ENCODE measurements around the gene SHB. TPM values are rescaled to one million over a fixed set of nuclear protein-coding genes. Genes with fewer than 3 reads are reported as not detected.

The SHB gene
- total RNA-seq, 1 donor from 2014 or later = 18.5 TPM

- Mint-ChIP-seq H3K9me3 (ENCODE audit: unreplicated experiment) (no peaks in the 10 kb centered on the region), H3K36me3 (ENCODE audit: low read depth, unreplicated experiment) (no peaks in the 10 kb centered on the region), H3K27me3 (ENCODE audit: unreplicated experiment) (peaks cover 3% of the 10 kb centered on the region), H3K27ac (ENCODE audit: unreplicated experiment) (no peak overlapping the region), H3K4me1 (ENCODE audit: unreplicated experiment) (no peaks in the 10 kb centered on the region), H3K4me3 (ENCODE audit: unreplicated experiment) (no peak overlapping the region)
- DNase-seq (ENCODE audit: low spot score) = no peak
- TF ChIP-seq CTCF (IDR thresholded peaks at IDR 0.05; ENCODE audit: unreplicated experiment) = no peak
Observed at GRCh38 chr9:38112049-38112448, 43.0 kb upstream of the SHB start.

- H3K27ac Mint-ChIP-seq (ENCODE audit: unreplicated experiment) = no peak overlapping the region
Observed at GRCh38 chr9:38110476-38110875, 41.4 kb upstream of the SHB start.

DNA sequence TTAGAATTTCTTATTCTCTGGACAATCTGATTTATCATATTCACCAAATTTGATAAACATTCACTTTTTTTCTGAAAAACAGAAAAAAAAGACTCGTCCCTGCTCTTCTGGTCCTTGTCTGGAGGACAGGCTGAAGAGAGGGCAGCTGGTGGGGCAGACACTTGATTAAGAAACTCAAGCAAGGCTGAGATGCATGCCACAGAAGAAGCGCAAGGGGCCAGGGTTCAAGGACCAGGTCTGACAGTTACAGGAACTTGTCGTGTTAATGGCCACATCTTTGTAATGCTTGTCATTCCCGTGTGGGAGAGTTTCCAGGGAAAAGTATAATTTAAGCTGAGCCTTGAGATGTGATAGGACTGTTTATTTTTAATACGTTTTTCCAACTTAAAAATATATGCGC lies 40.6 kb upstream of the SHB start:
- H3K27me3 Mint-ChIP-seq (ENCODE audit: unreplicated experiment) = peaks cover 3% of the 10 kb centered on the region
- H3K4me1 Mint-ChIP-seq (ENCODE audit: unreplicated experiment) = no peaks in the 10 kb centered on the region
- H3K36me3 Mint-ChIP-seq (ENCODE audit: low read depth, unreplicated experiment) = peaks cover 3% of the 10 kb centered on the region
- no peak overlapping the region for H3K27ac Mint-ChIP-seq (ENCODE audit: unreplicated experiment)
- no peaks in the 10 kb centered on the region for H3K9me3 Mint-ChIP-seq (ENCODE audit: unreplicated experiment)
- H3K4me3 Mint-ChIP-seq (ENCODE audit: unreplicated experiment) = no peak overlapping the region
- no peak for DNase-seq (ENCODE audit: low spot score)
- no peak for TF ChIP-seq CTCF (IDR thresholded peaks at IDR 0.05; ENCODE audit: unreplicated experiment)

More at GRCh38 chr9:38110476-38110875, 41.4 kb upstream of the SHB start:
- no peak for TF ChIP-seq CTCF (IDR thresholded peaks at IDR 0.05; ENCODE audit: unreplicated experiment)
- Mint-ChIP-seq H3K36me3 (ENCODE audit: low read depth, unreplicated experiment) (peaks cover 3% of the 10 kb centered on the region), H3K27me3 (ENCODE audit: unreplicated experiment) (peaks cover 3% of the 10 kb centered on the region), H3K4me1 (ENCODE audit: unreplicated experiment) (no peaks in the 10 kb centered on the region), H3K4me3 (ENCODE audit: unreplicated experiment) (no peak overlapping the region), H3K9me3 (ENCODE audit: unreplicated experiment) (no peaks in the 10 kb centered on the region)
- DNase-seq (ENCODE audit: low spot score) = no peak

DNA sequence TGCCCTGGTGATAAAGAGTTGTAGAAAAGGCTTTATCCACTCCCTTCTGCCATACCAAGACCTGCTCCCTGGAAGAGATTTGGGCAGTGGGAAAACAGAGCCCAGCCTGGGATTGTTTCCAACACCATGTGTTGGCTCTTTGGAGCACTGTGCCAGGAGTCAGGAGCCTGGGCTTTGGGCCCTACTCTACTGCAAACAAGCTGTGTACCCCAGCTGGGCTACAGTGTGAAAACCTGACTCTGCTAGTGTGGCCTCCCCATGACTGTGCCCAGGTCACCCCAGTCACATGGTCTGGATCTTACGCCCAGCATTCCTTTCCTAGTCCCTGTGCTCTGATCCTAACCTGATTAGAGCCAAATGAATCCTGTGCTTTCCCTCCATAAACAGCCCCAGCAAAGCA lies 39.3 kb upstream of the SHB start:
- no peak for DNase-seq (ENCODE audit: low spot score)
- peaks cover 3% of the 10 kb centered on the region for H3K27me3 Mint-ChIP-seq (ENCODE audit: unreplicated experiment)
- no peaks in the 10 kb centered on the region for H3K4me1 Mint-ChIP-seq (ENCODE audit: unreplicated experiment)
- no peaks in the 10 kb centered on the region for H3K9me3 Mint-ChIP-seq (ENCODE audit: unreplicated experiment)
- no peak for TF ChIP-seq CTCF (IDR thresholded peaks at IDR 0.05; ENCODE audit: unreplicated experiment)
- peaks cover 3% of the 10 kb centered on the region for H3K36me3 Mint-ChIP-seq (ENCODE audit: low read depth, unreplicated experiment)
- no peak overlapping the region for H3K4me3 Mint-ChIP-seq (ENCODE audit: unreplicated experiment)
- H3K27ac Mint-ChIP-seq (ENCODE audit: unreplicated experiment) = no peak overlapping the region

DNA sequence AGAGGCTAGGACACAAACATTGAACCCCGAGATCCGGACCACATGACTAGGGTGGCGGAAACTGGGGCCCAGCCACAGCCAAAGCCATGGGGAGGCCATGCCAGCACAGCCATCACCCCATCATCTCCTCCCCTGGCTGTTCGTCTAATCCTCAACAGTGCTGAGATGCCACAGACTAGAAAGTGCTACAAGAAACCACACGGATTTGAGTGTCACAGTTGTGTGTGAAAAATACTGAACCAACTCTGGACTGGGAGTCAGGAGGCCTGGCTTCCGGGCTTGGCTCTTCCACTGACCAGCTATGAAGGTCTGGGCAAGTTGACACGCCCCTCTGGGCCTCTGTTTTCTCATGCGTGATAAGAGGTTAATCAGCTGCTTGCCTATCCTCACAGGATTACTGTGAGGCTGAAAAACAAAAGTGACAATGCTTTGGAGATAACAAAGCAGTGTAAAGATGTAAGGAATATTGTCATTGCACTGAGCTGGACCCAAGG lies 38.8 kb upstream of the SHB start:
- Mint-ChIP-seq H3K36me3 (ENCODE audit: low read depth, unreplicated experiment) (peaks cover 3% of the 10 kb centered on the region), H3K27ac (ENCODE audit: unreplicated experiment) (no peak overlapping the region), H3K27me3 (ENCODE audit: unreplicated experiment) (peaks cover 3% of the 10 kb centered on the region), H3K4me1 (ENCODE audit: unreplicated experiment) (no peaks in the 10 kb centered on the region), H3K4me3 (ENCODE audit: unreplicated experiment) (no peak overlapping the region), H3K9me3 (ENCODE audit: unreplicated experiment) (no peaks in the 10 kb centered on the region)
- DNase-seq (ENCODE audit: low spot score) = no peak
- no peak for TF ChIP-seq CTCF (IDR thresholded peaks at IDR 0.05; ENCODE audit: unreplicated experiment)
